T-helper 17 cell (primary cell): ENCODE measurements around the gene SRPK1. TPM values are rescaled to one million over a fixed set of nuclear protein-coding genes. Genes with fewer than 3 reads are reported as not detected.
A peak's percentile ranks its signal among the peaks of the same experiment; 100 is the strongest.

Experiments
- ATAC-seq: fragments of 150-1000 bp; cut with Tn5 transposase; 2 replicates; pipeline ENCODE4 v1.10.0; 2021; ENCODE audit warnings: mild to moderate bottlenecking, moderate library complexity
- DNase-seq, 3 donors: peaks; one replicate each; pipeline versions ENCODE4 v3.0.0 to v3.0.0-alpha.2; 2020 to 2021
- H3K9me3 ChIP-seq: one replicate; pipeline ENCODE4 v1.7.0; 2013; ENCODE audit warnings: low read length, mild to moderate bottlenecking; ENCODE audit not compliant: control insufficient read depth, poor library complexity, severe bottlenecking
- H3K27ac Mint-ChIP-seq: one replicate; pipeline ENCODE4 v1.8.0; 2022; ENCODE audit warnings: mild to moderate bottlenecking, moderate library complexity, mixed read lengths
- H3K27me3 Mint-ChIP-seq: one replicate; pipeline ENCODE4 v1.8.0; 2022; ENCODE audit warnings: mixed read lengths
- H3K36me3 Mint-ChIP-seq: one replicate; pipeline ENCODE4 v1.8.0; 2022; ENCODE audit warnings: low read depth, mixed read lengths
- H3K4me1 Mint-ChIP-seq: one replicate; pipeline ENCODE4 v1.8.0; 2022; ENCODE audit warnings: mild to moderate bottlenecking, mixed read lengths
- H3K4me3 Mint-ChIP-seq: one replicate; pipeline ENCODE4 v1.8.0; 2022; ENCODE audit warnings: mild to moderate bottlenecking, moderate library complexity, mixed read lengths
- total RNA-seq, 4 donors: library from RNA in 2 of 4; stranded (reverse) in 2 of 4; gene quantifications; one replicate each; pipeline ENCODE4 v1.2.3 and lab custom pipeline; 2022 to 2026

The SRPK1 gene
- total RNA-seq, 2 donors from 2014 or later = 44.9 to 46.4 TPM

- H3K4me1 Mint-ChIP-seq = peaks cover 18% of the 10 kb centered on the region
- H3K27me3 Mint-ChIP-seq = no peaks in the 10 kb centered on the region
- peaks cover 3% of the 10 kb centered on the region for H3K9me3 ChIP-seq
- peaks cover 8% of the 10 kb centered on the region for H3K36me3 Mint-ChIP-seq
- no peak for ATAC-seq
- H3K27ac Mint-ChIP-seq = peak overlapping the region; percentile 41
- H3K4me3 Mint-ChIP-seq = no peak overlapping the region
- no peak for DNase-seq
Measured at GRCh38 chr6:35905141-35905785, 15.6 kb downstream of the SRPK1 start.

- Mint-ChIP-seq H3K27me3 (no peaks in the 10 kb centered on the region), H3K27ac (no peak overlapping the region), H3K36me3 (peaks cover 3% of the 10 kb centered on the region), H3K4me3 (no peak overlapping the region), H3K4me1 (peaks cover 18% of the 10 kb centered on the region)
- ATAC-seq (no peak), DNase-seq (no peak)
- H3K9me3 ChIP-seq = no peaks in the 10 kb centered on the region
Measured at GRCh38 chr6:35903679-35904078, 17.2 kb downstream of the SRPK1 start.

- ATAC-seq = no peak
- H3K27me3 Mint-ChIP-seq = no peaks in the 10 kb centered on the region
- H3K36me3 Mint-ChIP-seq = peaks cover 3% of the 10 kb centered on the region
Measured at GRCh38 chr6:35900448-35900847, 20.4 kb downstream of the SRPK1 start.

GRCh38 chr6:35898003-35898402 lies 22.9 kb downstream of the SRPK1 start:
- Mint-ChIP-seq H3K27ac (no peak overlapping the region), H3K36me3 (peaks cover 3% of the 10 kb centered on the region), H3K4me3 (no peak overlapping the region), H3K27me3 (no peaks in the 10 kb centered on the region), H3K4me1 (peaks cover 28% of the 10 kb centered on the region)
- H3K9me3 ChIP-seq = no peaks in the 10 kb centered on the region
- ATAC-seq (no peak), DNase-seq (no peak)

More at GRCh38 chr6:35900448-35900847, 20.4 kb downstream of the SRPK1 start:
- H3K9me3 ChIP-seq = no peaks in the 10 kb centered on the region
- Mint-ChIP-seq H3K4me1 (peaks cover 16% of the 10 kb centered on the region), H3K4me3 (no peak overlapping the region), H3K27ac (peak overlapping the region; percentile 37)
- DNase-seq = no peak

GRCh38 chr6:35897486-35897885 lies 23.4 kb downstream of the SRPK1 start:
- no peak overlapping the region for H3K4me3 Mint-ChIP-seq
- no peak for DNase-seq
- peaks cover 25% of the 10 kb centered on the region for H3K4me1 Mint-ChIP-seq
- H3K36me3 Mint-ChIP-seq = peaks cover 3% of the 10 kb centered on the region
- H3K9me3 ChIP-seq = no peaks in the 10 kb centered on the region
- H3K27ac Mint-ChIP-seq = no peak overlapping the region
- no peak for ATAC-seq
- no peaks in the 10 kb centered on the region for H3K27me3 Mint-ChIP-seq

GRCh38 chr6:35897036-35897435 lies 23.9 kb downstream of the SRPK1 start:
- Mint-ChIP-seq H3K27me3 (no peaks in the 10 kb centered on the region), H3K4me1 (peaks cover 25% of the 10 kb centered on the region), H3K4me3 (no peak overlapping the region), H3K36me3 (peaks cover 3% of the 10 kb centered on the region), H3K27ac (no peak overlapping the region)
- DNase-seq = no peak
- H3K9me3 ChIP-seq = no peaks in the 10 kb centered on the region
- ATAC-seq = no peak

- ATAC-seq = no peak
- DNase-seq = no peak
- Mint-ChIP-seq H3K27ac (peak overlapping the region; percentile 29), H3K4me1 (peaks cover 25% of the 10 kb centered on the region), H3K27me3 (no peaks in the 10 kb centered on the region), H3K36me3 (peaks cover 3% of the 10 kb centered on the region), H3K4me3 (no peak overlapping the region)
- H3K9me3 ChIP-seq = no peaks in the 10 kb centered on the region
Measured at GRCh38 chr6:35896228-35896627, 24.7 kb downstream of the SRPK1 start.

- no peak overlapping the region for H3K4me3 Mint-ChIP-seq
- H3K36me3 Mint-ChIP-seq = peaks cover 1% of the 10 kb centered on the region
- no peaks in the 10 kb centered on the region for H3K27me3 Mint-ChIP-seq
- no peak for DNase-seq
- ATAC-seq = no peak
- H3K27ac Mint-ChIP-seq = peak overlapping the region; percentile 29
- H3K9me3 ChIP-seq = no peaks in the 10 kb centered on the region
- H3K4me1 Mint-ChIP-seq = peaks cover 20% of the 10 kb centered on the region
Measured at GRCh38 chr6:35895560-35895959, 25.3 kb downstream of the SRPK1 start.

- H3K4me3 Mint-ChIP-seq = no peak overlapping the region
- H3K9me3 ChIP-seq = no peaks in the 10 kb centered on the region
- no peaks in the 10 kb centered on the region for H3K27me3 Mint-ChIP-seq
- no peak for DNase-seq
- H3K36me3 Mint-ChIP-seq = no peaks in the 10 kb centered on the region
- peaks cover 18% of the 10 kb centered on the region for H3K4me1 Mint-ChIP-seq
- ATAC-seq = no peak
- H3K27ac Mint-ChIP-seq = no peak overlapping the region
Measured at GRCh38 chr6:35894776-35895175, 26.1 kb downstream of the SRPK1 start.

- no peaks in the 10 kb centered on the region for H3K36me3 Mint-ChIP-seq
- no peak for ATAC-seq
- peak overlapping the region; percentile 74 for H3K27ac Mint-ChIP-seq
- no peak overlapping the region for H3K4me3 Mint-ChIP-seq
- H3K9me3 ChIP-seq = no peaks in the 10 kb centered on the region
- no peaks in the 10 kb centered on the region for H3K27me3 Mint-ChIP-seq
- H3K4me1 Mint-ChIP-seq = peaks cover 18% of the 10 kb centered on the region
- DNase-seq = no peak
Measured at GRCh38 chr6:35893246-35893645, 27.7 kb downstream of the SRPK1 start.

GRCh38 chr6:35892482-35892881 lies 28.4 kb downstream of the SRPK1 start:
- H3K27ac Mint-ChIP-seq = no peak overlapping the region
- ATAC-seq (no peak), DNase-seq (no peak)
- no peaks in the 10 kb centered on the region for H3K9me3 ChIP-seq
- peaks cover 18% of the 10 kb centered on the region for H3K4me1 Mint-ChIP-seq
- H3K36me3 Mint-ChIP-seq = peaks cover 3% of the 10 kb centered on the region
- no peaks in the 10 kb centered on the region for H3K27me3 Mint-ChIP-seq
- H3K4me3 Mint-ChIP-seq = no peak overlapping the region

- Mint-ChIP-seq H3K4me3 (no peak overlapping the region), H3K4me1 (peaks cover 5% of the 10 kb centered on the region), H3K27me3 (no peaks in the 10 kb centered on the region), H3K27ac (no peak overlapping the region), H3K36me3 (peaks cover 9% of the 10 kb centered on the region)
- DNase-seq (no peak), ATAC-seq (no peak)
- H3K9me3 ChIP-seq = no peaks in the 10 kb centered on the region
Measured at GRCh38 chr6:35879151-35879550, 41.7 kb downstream of the SRPK1 start.

- DNase-seq (no peak), ATAC-seq (no peak)
- no peaks in the 10 kb centered on the region for H3K27me3 Mint-ChIP-seq
- H3K9me3 ChIP-seq = no peaks in the 10 kb centered on the region
- H3K27ac Mint-ChIP-seq = no peak overlapping the region
- H3K4me1 Mint-ChIP-seq = peaks cover 5% of the 10 kb centered on the region
- H3K36me3 Mint-ChIP-seq = peaks cover 8% of the 10 kb centered on the region
- H3K4me3 Mint-ChIP-seq = no peak overlapping the region
Measured at GRCh38 chr6:35876902-35877301, 44.0 kb downstream of the SRPK1 start.

GRCh38 chr6:35874730-35875129 lies 46.2 kb downstream of the SRPK1 start:
- H3K9me3 ChIP-seq = no peaks in the 10 kb centered on the region
- Mint-ChIP-seq H3K4me1 (peaks cover 5% of the 10 kb centered on the region), H3K27ac (no peak overlapping the region), H3K36me3 (peaks cover 8% of the 10 kb centered on the region), H3K4me3 (no peak overlapping the region), H3K27me3 (no peaks in the 10 kb centered on the region)
- ATAC-seq (no peak), DNase-seq (no peak)
